Endothelial cell of umbilical vein (primary cell): Measurements from ENCODE around the gene FAM149B1.

Experiments
- EZH2 ChIP-seq: IDR thresholded peaks from 2 replicates; pipeline ENCODE4 v1.6.1; 2012; ENCODE audit warnings: borderline replicate concordance, low read depth, mild to moderate bottlenecking, moderate library complexity, low read length, inconsistent platforms; ENCODE audit not compliant: severe bottlenecking
- FOS ChIP-seq: IDR thresholded peaks from 2 replicates; pipeline ENCODE4 v1.6.1; 2011; ENCODE audit warnings: mild to moderate bottlenecking, low read length, moderate library complexity, borderline replicate concordance; ENCODE audit not compliant: insufficient read depth
- GATA2 ChIP-seq: IDR thresholded peaks from 2 replicates; pipeline ENCODE4 v1.7.0; 2011; ENCODE audit warnings: low read depth, mild to moderate bottlenecking, moderate library complexity, mixed read lengths, low read length; ENCODE audit not compliant: insufficient read length, insufficient read depth
- JUN ChIP-seq: IDR thresholded peaks from 2 replicates; pipeline ENCODE4 v1.6.1; 2011; ENCODE audit warnings: borderline replicate concordance, low read depth; ENCODE audit not compliant: insufficient read length, insufficient read depth
- MYC ChIP-seq: IDR thresholded peaks from one replicate; pipeline ENCODE4 v1.6.1; 2011; ENCODE audit warnings: mild to moderate bottlenecking, low read depth, low read length
- POLR2A ChIP-seq: IDR thresholded peaks from 2 replicates; pipeline ENCODE4 v1.6.1; 2012; ENCODE audit warnings: low read depth, mild to moderate bottlenecking, control low read depth, low read length
- POLR2AphosphoS5 ChIP-seq: IDR thresholded peaks from 2 replicates; pipeline ENCODE4 v1.6.1; 2012; ENCODE audit warnings: low read depth, mild to moderate bottlenecking, control low read depth, low read length, moderate library complexity; ENCODE audit not compliant: insufficient read depth
- TF ChIP-seq, protein P1 (sequence below), 2 donors: IDR thresholded peaks; 1 replicate in 1 of 2; 2 replicates in 1 of 2; pipeline ENCODE4 v1.5.1; 2011; ENCODE audit warnings: low read length in 2 of 2, mild to moderate bottlenecking in 2 of 2, moderate library complexity in 2 of 2, control low read depth in 1 of 2, inconsistent platforms in 1 of 2, low read depth in 1 of 2; ENCODE audit not compliant: insufficient read depth in 1 of 2; ENCODE audit errors: extremely low read depth in 1 of 2
- TF ChIP-seq, protein P2 (sequence below): IDR thresholded peaks from 2 replicates; pipeline ENCODE4 v1.6.1; 2011; ENCODE audit not compliant: insufficient read depth, insufficient read length

DNA sequence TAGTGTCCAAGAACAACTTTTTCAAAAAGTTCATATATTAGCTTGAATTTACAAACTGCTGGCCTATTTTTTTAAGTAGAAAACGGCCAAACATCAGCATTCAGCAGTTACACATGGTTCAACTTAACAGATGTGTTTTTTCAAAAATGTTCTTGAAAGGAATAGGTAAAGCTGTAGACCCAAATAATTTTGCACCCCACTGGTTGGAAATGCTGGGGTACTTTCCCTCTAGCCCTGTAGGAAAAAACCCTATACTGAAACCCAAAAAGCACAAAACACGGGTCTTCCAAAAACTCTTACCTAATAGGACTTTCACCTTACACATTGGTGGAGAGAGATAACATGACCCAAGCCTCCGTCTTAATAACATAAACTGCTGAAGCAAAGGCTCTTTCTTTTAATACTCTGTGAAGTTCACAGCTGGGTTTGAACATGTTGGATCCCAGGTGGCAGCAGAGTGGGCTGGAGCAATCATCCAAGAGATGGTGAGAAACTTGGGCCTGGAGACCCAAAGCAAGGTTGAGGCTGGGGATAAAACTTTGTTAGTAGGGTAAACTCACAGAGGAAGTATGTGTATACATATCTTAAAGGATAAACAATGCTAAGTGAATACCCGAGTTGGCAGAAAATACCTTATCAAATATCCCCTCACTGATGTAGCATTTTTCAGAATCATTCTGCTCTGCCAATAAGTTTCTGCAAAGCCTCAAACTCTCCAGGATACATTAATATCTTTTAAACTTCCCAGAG is 79.8 kb downstream of the FAM149B1 start:
- TF ChIP-seq, protein P1, sequence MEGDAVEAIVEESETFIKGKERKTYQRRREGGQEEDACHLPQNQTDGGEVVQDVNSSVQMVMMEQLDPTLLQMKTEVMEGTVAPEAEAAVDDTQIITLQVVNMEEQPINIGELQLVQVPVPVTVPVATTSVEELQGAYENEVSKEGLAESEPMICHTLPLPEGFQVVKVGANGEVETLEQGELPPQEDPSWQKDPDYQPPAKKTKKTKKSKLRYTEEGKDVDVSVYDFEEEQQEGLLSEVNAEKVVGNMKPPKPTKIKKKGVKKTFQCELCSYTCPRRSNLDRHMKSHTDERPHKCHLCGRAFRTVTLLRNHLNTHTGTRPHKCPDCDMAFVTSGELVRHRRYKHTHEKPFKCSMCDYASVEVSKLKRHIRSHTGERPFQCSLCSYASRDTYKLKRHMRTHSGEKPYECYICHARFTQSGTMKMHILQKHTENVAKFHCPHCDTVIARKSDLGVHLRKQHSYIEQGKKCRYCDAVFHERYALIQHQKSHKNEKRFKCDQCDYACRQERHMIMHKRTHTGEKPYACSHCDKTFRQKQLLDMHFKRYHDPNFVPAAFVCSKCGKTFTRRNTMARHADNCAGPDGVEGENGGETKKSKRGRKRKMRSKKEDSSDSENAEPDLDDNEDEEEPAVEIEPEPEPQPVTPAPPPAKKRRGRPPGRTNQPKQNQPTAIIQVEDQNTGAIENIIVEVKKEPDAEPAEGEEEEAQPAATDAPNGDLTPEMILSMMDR (IDR thresholded peaks at IDR 0.05; ENCODE audit: extremely low read depth in 1 of 2, insufficient read depth in 1 of 2, low read depth in 1 of 2, low read length in 2 of 2): no peak
- TF ChIP-seq POLR2A: no peak
- no peak for TF ChIP-seq EZH2
- no peak for TF ChIP-seq MYC
- TF ChIP-seq POLR2AphosphoS5: no peak
- TF ChIP-seq FOS: no peak
- no peak for TF ChIP-seq GATA2
- no peak for TF ChIP-seq JUN
- TF ChIP-seq, protein P2, sequence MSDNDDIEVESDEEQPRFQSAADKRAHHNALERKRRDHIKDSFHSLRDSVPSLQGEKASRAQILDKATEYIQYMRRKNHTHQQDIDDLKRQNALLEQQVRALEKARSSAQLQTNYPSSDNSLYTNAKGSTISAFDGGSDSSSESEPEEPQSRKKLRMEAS: no peak
